Upper lobe of left lung (tissue), 6 donors: ENCODE results near the gene DNAAF5. TPM values are rescaled to one million over a fixed set of nuclear protein-coding genes. Genes with fewer than 3 reads are reported as not detected.

Source experiments
- ATAC-seq, 2 donors: fragments of 200-7000 bp; cut with Tn5 transposase; one replicate each; pipeline ENCODE4 v1.9.1; 2022; ENCODE audit warnings: mild to moderate bottlenecking in 2 of 2, moderate library complexity in 2 of 2; ENCODE audit not compliant: low FRiP score in 2 of 2
- DNase-seq, 2 donors: peaks; one replicate each; pipeline ENCODE4 v3.0.0-alpha.2; 2019 to 2020
- H3K27ac ChIP-seq, 4 donors: fragments of 200-600 bp; sonication (generic); one replicate each; pipeline ENCODE4 v1.5.1; 2016 to 2019
- H3K27me3 ChIP-seq, 4 donors: fragments of 200-600 bp; sonication (generic); one replicate each; pipeline ENCODE4 v1.5.1; 2017 to 2019
- H3K36me3 ChIP-seq, 4 donors: fragments of 200-600 bp; sonication (generic); one replicate each; pipeline ENCODE4 v1.5.1; 2016 to 2019
- H3K4me1 ChIP-seq, 4 donors: fragments of 200-600 bp; sonication (generic); one replicate each; pipeline ENCODE4 v1.5.1; 2018 to 2019
- H3K4me3 ChIP-seq, 4 donors: fragments of 200-600 bp; sonication (generic); one replicate each; pipeline ENCODE4 v1.5.1; 2017 to 2019; ENCODE audit warnings: mild to moderate bottlenecking in 2 of 4, moderate library complexity in 1 of 4
- H3K9me3 ChIP-seq, 4 donors: fragments of 200-600 bp; sonication (generic); one replicate each; pipeline ENCODE4 v1.5.1; 2018 to 2019
- EP300 ChIP-seq, 4 donors: sonication (generic); formaldehyde crosslinking; IDR thresholded peaks; one replicate each; pipeline ENCODE4 v1.5.1; 2017; ENCODE audit warnings: antibody characterized with exemption in 4 of 4, control low read depth in 2 of 4
- POLR2A ChIP-seq, 4 donors: fragments of 450-650 bp; IDR thresholded peaks; one replicate each; pipeline ENCODE4 v1.5.1; 2016 to 2017; ENCODE audit warnings: antibody characterized with exemption in 4 of 4, mild to moderate bottlenecking in 2 of 4
- POLR2AphosphoS5 ChIP-seq, 2 donors: sonication (generic); formaldehyde crosslinking; IDR thresholded peaks; one replicate each; pipeline ENCODE4 v1.5.1; 2017; ENCODE audit warnings: antibody characterized with exemption in 2 of 2
- WGBS, 2 donors: methylation state at CpG; one replicate each; pipeline ENCODE4 v1.1.5; 2017 to 2018; 5-methylcytosine and 5-hydroxymethylcytosine counted together
- total RNA-seq, 6 donors: library from RNA; depleted of rRNA in 4 of 6; stranded (reverse); fragments of >200 nt in 4 of 6; gene quantifications; one replicate each; pipeline versions ENCODE4 v1.1.0 to v1.2.1, GENCODE V29; 2016 to 2021
- TF ChIP-seq, protein P1 (sequence below), 6 experiments: fragments of 450-650 bp in 4 of 6; fragments of 200-600 bp in 2 of 6; sonication (generic) in 2 of 6; IDR thresholded peaks; one replicate each; pipeline ENCODE4 v1.5.1; 2016 to 2019; ENCODE audit warnings: antibody characterized with exemption in 6 of 6
- donor health status: DM: no; HTN: no; CAD: no; lungs with moderate emphysema.
- donor health status: DM: no; HTN: yes; CAD: no; lungs with severe emphysema.

Gene DNAAF5
- total RNA-seq, 6 donors from 2014 or later = 18.2 to 35.6 (median 26.4) TPM

DNA sequence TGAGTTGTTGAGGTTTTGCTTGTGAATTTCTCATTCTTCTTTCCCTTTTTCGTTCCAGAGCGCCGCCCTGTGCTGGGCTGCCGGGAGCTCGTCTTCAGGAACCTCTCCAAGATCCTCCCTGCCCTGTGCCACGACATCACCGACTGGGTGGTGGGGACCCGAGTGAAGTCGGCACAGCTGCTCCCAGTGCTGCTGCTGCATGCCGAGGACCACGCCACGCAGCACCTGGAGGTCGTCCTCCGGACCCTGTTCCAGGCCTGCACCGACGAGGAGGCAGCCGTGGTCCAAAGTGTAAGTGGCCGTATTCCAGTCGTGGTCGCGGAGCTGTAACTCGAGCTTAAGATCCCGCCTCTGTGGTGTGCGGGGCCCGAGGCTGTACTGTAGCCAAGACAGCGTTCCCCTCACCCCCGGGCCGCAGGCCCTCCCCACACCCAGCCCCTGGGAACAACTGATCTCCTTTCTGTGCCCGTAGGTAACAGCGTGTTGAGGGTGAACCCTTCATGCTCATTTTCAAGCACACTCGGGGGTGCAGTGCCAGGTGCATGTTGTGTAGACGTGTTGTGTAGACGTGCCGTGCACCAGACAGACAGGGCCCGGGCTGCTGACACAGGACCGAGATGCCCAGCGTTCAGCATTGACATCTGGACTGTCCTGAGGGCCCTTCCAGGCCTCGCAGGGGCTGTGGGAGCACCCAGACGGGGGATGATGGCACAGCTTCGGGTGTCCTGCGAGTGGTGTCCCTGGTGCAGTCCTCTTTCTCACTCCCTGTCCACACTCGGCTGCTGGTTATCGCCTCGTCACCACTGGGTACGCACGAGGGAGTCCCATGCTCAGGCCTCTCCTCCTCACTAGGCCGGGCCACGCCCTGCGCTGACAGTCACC is 28.3 kb downstream of the DNAAF5 start:
- Histone ChIP-seq H3K36me3 (peaks cover 0 to 68% (median 43%) of the 10 kb centered on the region in 4 donors), H3K4me3 (no peak overlapping the region), H3K9me3 (no peaks in the 10 kb centered on the region), H3K27ac (no peak overlapping the region), H3K27me3 (no peaks in the 10 kb centered on the region), H3K4me1 (peaks cover 0 to 11% (median 3%) of the 10 kb centered on the region in 4 donors)
- peak in 1 of 2 donors; percentile 63 for DNase-seq
- WGBS, 2 donors = 93 to 95% methylated on average over 17 to 47 of the region's 49 CpGs
- no peak for ATAC-seq
- TF ChIP-seq EP300 (IDR thresholded peaks at IDR 0.05) = no peak
- TF ChIP-seq, protein P1, sequence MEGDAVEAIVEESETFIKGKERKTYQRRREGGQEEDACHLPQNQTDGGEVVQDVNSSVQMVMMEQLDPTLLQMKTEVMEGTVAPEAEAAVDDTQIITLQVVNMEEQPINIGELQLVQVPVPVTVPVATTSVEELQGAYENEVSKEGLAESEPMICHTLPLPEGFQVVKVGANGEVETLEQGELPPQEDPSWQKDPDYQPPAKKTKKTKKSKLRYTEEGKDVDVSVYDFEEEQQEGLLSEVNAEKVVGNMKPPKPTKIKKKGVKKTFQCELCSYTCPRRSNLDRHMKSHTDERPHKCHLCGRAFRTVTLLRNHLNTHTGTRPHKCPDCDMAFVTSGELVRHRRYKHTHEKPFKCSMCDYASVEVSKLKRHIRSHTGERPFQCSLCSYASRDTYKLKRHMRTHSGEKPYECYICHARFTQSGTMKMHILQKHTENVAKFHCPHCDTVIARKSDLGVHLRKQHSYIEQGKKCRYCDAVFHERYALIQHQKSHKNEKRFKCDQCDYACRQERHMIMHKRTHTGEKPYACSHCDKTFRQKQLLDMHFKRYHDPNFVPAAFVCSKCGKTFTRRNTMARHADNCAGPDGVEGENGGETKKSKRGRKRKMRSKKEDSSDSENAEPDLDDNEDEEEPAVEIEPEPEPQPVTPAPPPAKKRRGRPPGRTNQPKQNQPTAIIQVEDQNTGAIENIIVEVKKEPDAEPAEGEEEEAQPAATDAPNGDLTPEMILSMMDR (IDR thresholded peaks at IDR 0.05) = no peak
- no peak for TF ChIP-seq POLR2AphosphoS5 (IDR thresholded peaks at IDR 0.05)
- TF ChIP-seq POLR2A (IDR thresholded peaks at IDR 0.05) = no peak

DNA sequence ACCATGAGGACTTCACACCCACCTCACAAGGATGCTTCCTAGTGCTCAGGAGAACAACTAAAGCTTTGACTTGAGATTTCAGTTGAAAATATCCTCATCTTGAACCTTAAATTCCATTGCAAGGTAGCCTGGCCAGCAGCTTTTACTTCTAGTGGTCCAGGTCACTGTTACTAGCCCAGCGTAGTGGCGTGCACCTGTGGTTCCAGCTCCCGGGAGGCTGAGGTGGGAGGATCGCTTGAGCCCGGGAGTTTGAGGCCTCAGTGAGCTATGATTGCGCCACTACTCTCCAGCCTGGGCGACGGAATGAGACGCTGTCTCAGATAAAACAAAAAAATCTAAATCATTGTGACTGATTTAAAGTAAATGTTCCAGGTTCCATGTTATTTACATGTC is 28.9 kb downstream of the DNAAF5 start:
- Histone ChIP-seq H3K27ac (no peak overlapping the region), H3K27me3 (no peaks in the 10 kb centered on the region), H3K4me1 (peaks cover 0 to 11% (median 3%) of the 10 kb centered on the region in 4 donors), H3K36me3 (peaks cover 0 to 68% (median 43%) of the 10 kb centered on the region in 4 donors), H3K9me3 (no peaks in the 10 kb centered on the region), H3K4me3 (no peak overlapping the region)
- DNase-seq (no peak), ATAC-seq (no peak)
- TF ChIP-seq POLR2AphosphoS5 (IDR thresholded peaks at IDR 0.05) (no peak), POLR2A (IDR thresholded peaks at IDR 0.05) (no peak), EP300 (IDR thresholded peaks at IDR 0.05) (no peak)
- TF ChIP-seq, protein P1 (IDR thresholded peaks at IDR 0.05) = no peak
- WGBS, 2 donors = 78 to 86% methylated on average over 9 of the region's 9 CpGs

DNA sequence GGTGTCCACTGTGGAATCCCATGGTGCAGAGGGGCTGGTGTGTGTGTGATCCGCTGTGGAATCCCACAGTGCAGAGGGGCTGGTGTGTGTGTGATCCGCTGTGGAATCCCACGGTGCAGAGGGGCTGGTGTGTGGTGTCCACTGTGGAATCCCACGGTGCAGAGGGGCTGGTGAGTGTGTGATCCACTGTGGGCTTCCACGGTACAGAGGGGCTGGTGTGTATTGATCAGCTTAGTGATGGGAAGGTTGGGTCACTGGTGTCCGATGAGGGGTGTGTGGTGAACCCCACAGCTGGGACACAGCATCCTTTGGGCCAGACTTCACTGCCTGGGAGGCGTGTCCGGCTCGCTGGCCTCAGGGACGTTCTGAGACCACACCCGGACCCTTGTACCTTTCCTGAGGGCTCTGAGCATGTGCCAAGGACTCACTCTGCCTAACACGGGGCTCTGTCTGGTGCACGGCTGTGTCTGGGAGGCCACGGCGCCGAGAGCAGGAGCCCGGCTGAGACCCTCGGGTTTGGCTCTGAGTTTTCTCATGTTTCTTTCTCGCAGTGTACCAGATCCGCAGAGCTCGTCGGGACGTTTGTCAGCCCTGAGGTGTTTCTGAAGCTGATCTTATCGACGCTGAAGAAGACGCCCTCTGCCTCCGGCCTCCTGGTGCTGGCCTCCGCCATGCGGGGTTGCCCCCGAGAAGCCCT is 29.9 kb downstream of the DNAAF5 start:
- no peak overlapping the region for H3K4me3 ChIP-seq
- peaks cover 0 to 67% (median 49%) of the 10 kb centered on the region in 4 donors for H3K36me3 ChIP-seq
- TF ChIP-seq EP300 (IDR thresholded peaks at IDR 0.05) (no peak), POLR2AphosphoS5 (IDR thresholded peaks at IDR 0.05) (no peak), POLR2A (IDR thresholded peaks at IDR 0.05) (no peak)
- TF ChIP-seq, protein P1 (IDR thresholded peaks at IDR 0.05) = no peak
- DNase-seq = no peak
- ATAC-seq = no peak
- H3K9me3 ChIP-seq = no peaks in the 10 kb centered on the region
- peaks cover 0 to 11% (median 3%) of the 10 kb centered on the region in 4 donors for H3K4me1 ChIP-seq
- H3K27ac ChIP-seq = no peak overlapping the region
- 91 to 96% methylated on average over 20 to 23 of the region's 30 CpGs for WGBS, 2 donors
- H3K27me3 ChIP-seq = no peaks in the 10 kb centered on the region

DNA sequence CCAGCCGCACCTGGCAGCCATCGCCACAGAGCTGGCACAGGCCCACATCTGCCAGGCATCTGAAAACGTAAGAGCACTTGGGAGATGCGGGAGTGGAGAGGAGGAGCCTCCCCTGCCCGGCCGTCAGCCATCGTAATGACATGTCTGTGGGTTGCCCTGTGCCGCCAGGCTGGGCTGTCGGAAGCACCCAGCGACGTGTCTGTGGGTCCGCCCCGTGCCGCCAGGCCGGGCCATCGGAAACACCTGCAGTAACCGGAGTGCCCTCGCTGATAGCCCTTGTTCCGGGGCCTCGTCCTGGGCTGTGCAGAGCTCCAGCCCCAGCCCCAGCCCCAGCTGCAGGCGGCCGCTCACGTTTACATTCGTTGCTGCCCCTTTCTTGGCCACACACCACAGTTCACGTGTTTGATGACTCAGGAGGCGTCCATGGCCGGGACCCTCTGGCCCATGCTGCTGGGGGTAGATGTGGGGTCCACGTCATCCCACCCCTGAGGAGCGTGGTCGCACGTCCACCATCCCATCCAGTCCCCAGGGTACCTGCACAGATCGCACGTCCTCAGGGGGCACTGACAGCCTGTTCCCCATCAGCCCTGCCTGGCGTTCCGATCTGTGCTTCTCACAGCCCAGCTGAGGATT is 30.5 kb downstream of the DNAAF5 start:
- ATAC-seq = peak; percentile 21 to 32
- no peaks in the 10 kb centered on the region for H3K9me3 ChIP-seq
- peak overlapping the region in 1 of 4 donors; percentile 63 for H3K27ac ChIP-seq
- peak in 1 of 2 donors; percentile 75 for DNase-seq
- peaks cover 0 to 74% (median 52%) of the 10 kb centered on the region in 4 donors for H3K36me3 ChIP-seq
- no peak overlapping the region for H3K4me3 ChIP-seq
- no peaks in the 10 kb centered on the region for H3K27me3 ChIP-seq
- 95 to 96% methylated on average over 23 to 24 of the region's 35 CpGs for WGBS, 2 donors
- TF ChIP-seq EP300 (IDR thresholded peaks at IDR 0.05) (no peak), POLR2AphosphoS5 (IDR thresholded peaks at IDR 0.05) (no peak)
- H3K4me1 ChIP-seq = peaks cover 0 to 11% (median 3%) of the 10 kb centered on the region in 4 donors

DNA sequence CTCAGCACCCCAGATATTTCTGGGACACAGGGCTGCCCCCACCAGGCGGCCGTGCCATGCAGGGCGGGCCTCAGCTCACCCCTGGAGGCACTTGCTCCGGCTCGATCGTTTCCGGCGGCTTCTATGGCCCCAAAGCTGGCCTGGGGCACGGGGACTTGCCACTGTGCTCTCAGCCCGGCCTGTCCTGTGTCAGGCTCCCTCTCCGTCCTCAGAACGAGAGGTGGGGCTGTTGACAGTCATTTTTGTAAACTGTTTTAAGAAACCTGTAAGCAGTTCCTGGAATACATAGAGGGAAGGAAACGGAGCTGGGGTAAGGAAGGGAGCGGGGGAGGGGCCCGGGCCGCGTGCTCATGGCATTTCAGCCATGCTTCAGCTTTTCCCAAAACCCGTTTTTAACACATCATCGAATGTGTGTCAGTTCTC is 31.3 kb downstream of the DNAAF5 start:
- 69 to 82% methylated on average over 17 to 19 of the region's 19 CpGs for WGBS, 2 donors
- ATAC-seq (no peak), DNase-seq (peak in 1 of 2 donors; percentile 64)
- Histone ChIP-seq H3K27me3 (no peaks in the 10 kb centered on the region), H3K4me3 (no peak overlapping the region), H3K9me3 (no peaks in the 10 kb centered on the region), H3K36me3 (peaks cover 0 to 81% (median 56%) of the 10 kb centered on the region in 4 donors), H3K4me1 (peaks cover 0 to 11% (median 3%) of the 10 kb centered on the region in 4 donors), H3K27ac (peak overlapping the region in 2 of 4 donors; percentile 55 to 63)
- TF ChIP-seq, protein P1 (IDR thresholded peaks at IDR 0.05) = no peak
- TF ChIP-seq EP300 (IDR thresholded peaks at IDR 0.05) = peak in 1 of 4 donors; percentile 9
- TF ChIP-seq POLR2A (IDR thresholded peaks at IDR 0.05) = no peak
- peak in 1 of 2 donors; percentile 14 for TF ChIP-seq POLR2AphosphoS5 (IDR thresholded peaks at IDR 0.05)
